ENCODE results near the gene TNIK.

GRCh38 chr3:171090321-171090720 lies 369.9 kb downstream of the TNIK start:
- TF ChIP-seq POLR2AphosphoS5 (IDR thresholded peaks at IDR 0.05) (no peak), CTCF (IDR thresholded peaks at IDR 0.05 in 8 of 11, conservative IDR thresholded peaks at IDR 0.05 in 3 of 11) (no peak), POLR2A (IDR thresholded peaks at IDR 0.05) (no peak)
